NT2/D1 (cell line): Measurements from ENCODE around the gene MTERF2.

ENCODE experiments used
- SUZ12 ChIP-seq: IDR thresholded peaks from 2 replicates; pipeline ENCODE4 v1.6.1; 2011; ENCODE audit not compliant: insufficient read length, insufficient read depth; ENCODE audit errors: extremely low read depth
- YY1 ChIP-seq: IDR thresholded peaks from 2 replicates; pipeline ENCODE4 v1.6.1; 2011; ENCODE audit not compliant: insufficient read length, insufficient read depth
- ZNF274 ChIP-seq: IDR thresholded peaks from 2 replicates; pipeline ENCODE4 v1.6.1; 2011; ENCODE audit warnings: mild to moderate bottlenecking, low read depth, low read length

GRCh38 chr12:106994579-106995220 is 7.8 kb upstream of the MTERF2 start:
- TF ChIP-seq YY1 = no peak
- TF ChIP-seq ZNF274 = no peak
- no peak for TF ChIP-seq SUZ12
